ENCODE results near the gene DHX8. TPM values are rescaled to one million over a fixed set of nuclear protein-coding genes. Genes with fewer than 3 reads are reported as not detected.

DHX8 gene
- polyA plus RNA-seq, 1 of the 3 experiments (the other 2 are of a cell fraction) = 31.3 TPM

DNA sequence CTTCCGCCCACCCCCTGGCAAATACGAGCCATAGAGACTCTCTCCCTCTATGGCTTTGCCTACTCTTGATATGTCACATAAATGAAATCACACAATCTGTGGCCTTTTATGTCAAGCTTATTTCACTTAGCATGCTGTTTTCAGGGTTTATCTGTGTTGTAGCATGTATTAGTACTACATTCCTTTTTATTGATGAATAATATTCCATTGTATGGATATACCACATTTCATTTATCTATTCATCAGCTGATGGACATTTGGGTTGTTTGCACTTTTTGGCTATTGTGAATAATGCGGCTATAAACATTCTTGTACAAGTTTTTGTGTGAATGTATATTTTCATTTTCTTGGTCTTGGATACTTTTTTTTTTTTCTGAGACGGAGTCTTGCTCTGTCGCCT lies 37.0 kb upstream of the DHX8 start:
- Histone ChIP-seq H3K9ac (no peak overlapping the region), H3K4me1 (ENCODE audit: control insufficient read depth in 1 of 2, insufficient read depth in 2 of 2, low read depth in 1 of 2, low read length in 1 of 2) (no peaks in the 10 kb centered on the region), H3K27me3 (ENCODE audit: insufficient read depth) (no peaks in the 10 kb centered on the region), H3K4me3 (ENCODE audit: low read depth in 2 of 2, low read length in 1 of 2) (no peak overlapping the region), H3F3A (replicated peaks; ENCODE audit: insufficient read depth) (peaks cover 11% of the 10 kb centered on the region), H3K36me3 (replicated peaks in 1 of 2; ENCODE audit: control insufficient read depth in 1 of 2, insufficient read depth in 2 of 2, low read length in 1 of 2) (no peaks in the 10 kb centered on the region), H3K4me2 (no peak overlapping the region), H4K20me1 (ENCODE audit: insufficient read depth) (no peaks in the 10 kb centered on the region), H3K9me2 (no peaks in the 10 kb centered on the region), H3K9me3 (no peaks in the 10 kb centered on the region), H3K27ac (ENCODE audit: low read depth in 2 of 2, low read length in 1 of 2) (no peak overlapping the region), H3K79me2 (ENCODE audit: insufficient read depth) (no peaks in the 10 kb centered on the region), H2AFZ (ENCODE audit: low read depth) (no peak overlapping the region)
- no peak for DNase-seq
- TF ChIP-seq TAF1 (IDR thresholded peaks at IDR 0.05; ENCODE audit: borderline replicate concordance, low read depth, low read length) (no peak), EZH2phosphoT487 (IDR thresholded peaks at IDR 0.05; ENCODE audit: borderline replicate concordance, low read depth) (no peak)
- 90% methylated on average over 5 of the region's 5 CpGs for WGBS (ENCODE audit: low lambda C conversion rate)
- ChIA-PET CTCF (interaction anchor here (0.6 to 1.3 kb wide), 3 partner anchors 14 to 49 kb away, joined by 3 to 7 read pairs (median 3); partner anchors contain the start of gene DHX8), POLR2A (no interaction called here)

GRCh38 chr17:43448720-43449469 lies 34.9 kb upstream of the DHX8 start:
- no peak for DNase-seq
- Histone ChIP-seq H3K9me2 (no peaks in the 10 kb centered on the region), H3K9me3 (no peaks in the 10 kb centered on the region), H2AFZ (ENCODE audit: low read depth) (no peak overlapping the region), H3K4me3 (ENCODE audit: low read depth in 2 of 2, low read length in 1 of 2) (no peak overlapping the region), H3K4me2 (no peak overlapping the region), H3K27me3 (ENCODE audit: insufficient read depth) (no peaks in the 10 kb centered on the region), H3K36me3 (replicated peaks in 1 of 2; ENCODE audit: control insufficient read depth in 1 of 2, insufficient read depth in 2 of 2, low read length in 1 of 2) (no peaks in the 10 kb centered on the region), H3F3A (replicated peaks; ENCODE audit: insufficient read depth) (no peaks in the 10 kb centered on the region), H4K20me1 (ENCODE audit: insufficient read depth) (no peaks in the 10 kb centered on the region), H3K4me1 (ENCODE audit: control insufficient read depth in 1 of 2, insufficient read depth in 2 of 2, low read depth in 1 of 2, low read length in 1 of 2) (no peaks in the 10 kb centered on the region), H3K9ac (no peak overlapping the region), H3K27ac (ENCODE audit: low read depth in 2 of 2, low read length in 1 of 2) (no peak overlapping the region), H3K79me2 (ENCODE audit: insufficient read depth) (no peaks in the 10 kb centered on the region)
- TF ChIP-seq, protein P1, sequence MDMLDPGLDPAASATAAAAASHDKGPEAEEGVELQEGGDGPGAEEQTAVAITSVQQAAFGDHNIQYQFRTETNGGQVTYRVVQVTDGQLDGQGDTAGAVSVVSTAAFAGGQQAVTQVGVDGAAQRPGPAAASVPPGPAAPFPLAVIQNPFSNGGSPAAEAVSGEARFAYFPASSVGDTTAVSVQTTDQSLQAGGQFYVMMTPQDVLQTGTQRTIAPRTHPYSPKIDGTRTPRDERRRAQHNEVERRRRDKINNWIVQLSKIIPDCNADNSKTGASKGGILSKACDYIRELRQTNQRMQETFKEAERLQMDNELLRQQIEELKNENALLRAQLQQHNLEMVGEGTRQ (IDR thresholded peaks at IDR 0.05; ENCODE audit: borderline replicate concordance, low read depth, low read length) = no peak
- TF ChIP-seq FOSL2 (IDR thresholded peaks at IDR 0.05; ENCODE audit: borderline replicate concordance, low read depth) (no peak), TEAD4 (IDR thresholded peaks at IDR 0.05; ENCODE audit: borderline replicate concordance, insufficient read depth) (no peak), GATA2 (CRISPR knock-in tag; IDR thresholded peaks at IDR 0.05) (no peak), CTCF (IDR thresholded peaks at IDR 0.05) (no peak), NFIC (IDR thresholded peaks at IDR 0.05; ENCODE audit: borderline replicate concordance) (no peak), TAF1 (IDR thresholded peaks at IDR 0.05; ENCODE audit: borderline replicate concordance, low read depth, low read length) (no peak), ELF1 (IDR thresholded peaks at IDR 0.05) (no peak), SMC3 (IDR thresholded peaks at IDR 0.05; ENCODE audit: low read depth, low read length) (no peak), EZH2phosphoT487 (IDR thresholded peaks at IDR 0.05; ENCODE audit: borderline replicate concordance, low read depth) (no peak), RXRA (IDR thresholded peaks at IDR 0.05; ENCODE audit: borderline replicate concordance, low read depth) (no peak), EP300 (IDR thresholded peaks at IDR 0.05; ENCODE audit: borderline replicate concordance in 1 of 2, low read depth in 1 of 2, low read length in 1 of 2) (no peak), NRF1 (IDR thresholded peaks at IDR 0.05; ENCODE audit: low read depth, low read length) (no peak), RFX5 (IDR thresholded peaks at IDR 0.05; ENCODE audit: low read length) (no peak)
- TF ChIP-seq, protein P2, sequence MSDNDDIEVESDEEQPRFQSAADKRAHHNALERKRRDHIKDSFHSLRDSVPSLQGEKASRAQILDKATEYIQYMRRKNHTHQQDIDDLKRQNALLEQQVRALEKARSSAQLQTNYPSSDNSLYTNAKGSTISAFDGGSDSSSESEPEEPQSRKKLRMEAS (IDR thresholded peaks at IDR 0.05; ENCODE audit: low read depth) = no peak
- TF ChIP-seq, protein P3, sequence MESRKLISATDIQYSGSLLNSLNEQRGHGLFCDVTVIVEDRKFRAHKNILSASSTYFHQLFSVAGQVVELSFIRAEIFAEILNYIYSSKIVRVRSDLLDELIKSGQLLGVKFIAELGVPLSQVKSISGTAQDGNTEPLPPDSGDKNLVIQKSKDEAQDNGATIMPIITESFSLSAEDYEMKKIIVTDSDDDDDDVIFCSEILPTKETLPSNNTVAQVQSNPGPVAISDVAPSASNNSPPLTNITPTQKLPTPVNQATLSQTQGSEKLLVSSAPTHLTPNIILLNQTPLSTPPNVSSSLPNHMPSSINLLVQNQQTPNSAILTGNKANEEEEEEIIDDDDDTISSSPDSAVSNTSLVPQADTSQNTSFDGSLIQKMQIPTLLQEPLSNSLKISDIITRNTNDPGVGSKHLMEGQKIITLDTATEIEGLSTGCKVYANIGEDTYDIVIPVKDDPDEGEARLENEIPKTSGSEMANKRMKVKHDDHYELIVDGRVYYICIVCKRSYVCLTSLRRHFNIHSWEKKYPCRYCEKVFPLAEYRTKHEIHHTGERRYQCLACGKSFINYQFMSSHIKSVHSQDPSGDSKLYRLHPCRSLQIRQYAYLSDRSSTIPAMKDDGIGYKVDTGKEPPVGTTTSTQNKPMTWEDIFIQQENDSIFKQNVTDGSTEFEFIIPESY (IDR thresholded peaks at IDR 0.05; ENCODE audit: borderline replicate concordance, low read depth) = no peak
- TF ChIP-seq, protein P4, sequence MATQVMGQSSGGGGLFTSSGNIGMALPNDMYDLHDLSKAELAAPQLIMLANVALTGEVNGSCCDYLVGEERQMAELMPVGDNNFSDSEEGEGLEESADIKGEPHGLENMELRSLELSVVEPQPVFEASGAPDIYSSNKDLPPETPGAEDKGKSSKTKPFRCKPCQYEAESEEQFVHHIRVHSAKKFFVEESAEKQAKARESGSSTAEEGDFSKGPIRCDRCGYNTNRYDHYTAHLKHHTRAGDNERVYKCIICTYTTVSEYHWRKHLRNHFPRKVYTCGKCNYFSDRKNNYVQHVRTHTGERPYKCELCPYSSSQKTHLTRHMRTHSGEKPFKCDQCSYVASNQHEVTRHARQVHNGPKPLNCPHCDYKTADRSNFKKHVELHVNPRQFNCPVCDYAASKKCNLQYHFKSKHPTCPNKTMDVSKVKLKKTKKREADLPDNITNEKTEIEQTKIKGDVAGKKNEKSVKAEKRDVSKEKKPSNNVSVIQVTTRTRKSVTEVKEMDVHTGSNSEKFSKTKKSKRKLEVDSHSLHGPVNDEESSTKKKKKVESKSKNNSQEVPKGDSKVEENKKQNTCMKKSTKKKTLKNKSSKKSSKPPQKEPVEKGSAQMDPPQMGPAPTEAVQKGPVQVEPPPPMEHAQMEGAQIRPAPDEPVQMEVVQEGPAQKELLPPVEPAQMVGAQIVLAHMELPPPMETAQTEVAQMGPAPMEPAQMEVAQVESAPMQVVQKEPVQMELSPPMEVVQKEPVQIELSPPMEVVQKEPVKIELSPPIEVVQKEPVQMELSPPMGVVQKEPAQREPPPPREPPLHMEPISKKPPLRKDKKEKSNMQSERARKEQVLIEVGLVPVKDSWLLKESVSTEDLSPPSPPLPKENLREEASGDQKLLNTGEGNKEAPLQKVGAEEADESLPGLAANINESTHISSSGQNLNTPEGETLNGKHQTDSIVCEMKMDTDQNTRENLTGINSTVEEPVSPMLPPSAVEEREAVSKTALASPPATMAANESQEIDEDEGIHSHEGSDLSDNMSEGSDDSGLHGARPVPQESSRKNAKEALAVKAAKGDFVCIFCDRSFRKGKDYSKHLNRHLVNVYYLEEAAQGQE (IDR thresholded peaks at IDR 0.05; ENCODE audit: low read depth, low read length) = no peak
- ChIA-PET POLR2A (no interaction called here), CTCF (interaction anchor here (1.1 to 1.6 kb wide), 2 partner anchors 35 to 55 kb away, joined by 4 to 5 read pairs; partner anchors contain the start of gene DHX8)
- WGBS (ENCODE audit: low lambda C conversion rate) = 46% methylated on average over 7 of the region's 7 CpGs

Data from SK-N-SH (cell line).